Measurements from ENCODE around the gene TMEM51. TPM values are rescaled to one million over a fixed set of nuclear protein-coding genes. Genes with fewer than 3 reads are reported as not detected.

Gene TMEM51
- total RNA-seq, 1 donor from 2014 or later: not detected

- DNase-seq (ENCODE audit: low spot score in 2 of 2): no peak
- Histone ChIP-seq H3K4me1 (peaks cover 29 to 45% of the 10 kb centered on the region in 2 donors), H3K4me3 (no peak overlapping the region), H3K9me3 (no peaks in the 10 kb centered on the region), H3K36me3 (peaks cover 0 to 1% of the 10 kb centered on the region in 2 donors), H3K27me3 (no peaks in the 10 kb centered on the region), H3K27ac (peak overlapping the region; percentile 60 to 71)
- intact Hi-C loops (cut with DNase I): no loop called here
- no peak for TF ChIP-seq CTCF (IDR thresholded peaks at IDR 0.05)
These were observed 61.0 kb downstream of the TMEM51 start for GRCh38 chr1:15214527-15214926.

GRCh38 chr1:15215116-15215515, 61.6 kb downstream of the TMEM51 start:
- H3K27me3 ChIP-seq: no peaks in the 10 kb centered on the region
- H3K27ac ChIP-seq: peak overlapping the region; percentile 60 to 71
- no peak overlapping the region for H3K4me3 ChIP-seq
- intact Hi-C loops (cut with DNase I): no loop called here
- peaks cover 23 to 40% of the 10 kb centered on the region in 2 donors for H3K4me1 ChIP-seq
- DNase-seq (ENCODE audit: low spot score in 2 of 2): no peak
- H3K36me3 ChIP-seq: peaks cover 0 to 3% of the 10 kb centered on the region in 2 donors
- TF ChIP-seq CTCF (IDR thresholded peaks at IDR 0.05): no peak
- H3K9me3 ChIP-seq: no peaks in the 10 kb centered on the region

- Histone ChIP-seq H3K4me3 (no peak overlapping the region), H3K27ac (no peak overlapping the region), H3K27me3 (no peaks in the 10 kb centered on the region), H3K4me1 (peaks cover 14 to 19% of the 10 kb centered on the region in 2 donors), H3K9me3 (no peaks in the 10 kb centered on the region), H3K36me3 (peaks cover 0 to 3% of the 10 kb centered on the region in 2 donors)
- DNase-seq (ENCODE audit: low spot score in 2 of 2): no peak
- intact Hi-C loops (cut with DNase I): no loop called here
- no peak for TF ChIP-seq CTCF (IDR thresholded peaks at IDR 0.05)
These were observed 64.1 kb downstream of the TMEM51 start for GRCh38 chr1:15217654-15218053.

- Histone ChIP-seq H3K36me3 (peaks cover 0 to 3% of the 10 kb centered on the region in 2 donors), H3K4me1 (peaks cover 10 to 11% of the 10 kb centered on the region in 2 donors), H3K27ac (no peak overlapping the region), H3K4me3 (no peak overlapping the region), H3K9me3 (no peaks in the 10 kb centered on the region), H3K27me3 (no peaks in the 10 kb centered on the region)
- no peak for DNase-seq (ENCODE audit: low spot score in 2 of 2)
- TF ChIP-seq CTCF (IDR thresholded peaks at IDR 0.05): no peak
- intact Hi-C loops (cut with DNase I): no loop called here
These were observed 65.0 kb downstream of the TMEM51 start for GRCh38 chr1:15218287-15219279.

- intact Hi-C loops (cut with DNase I): no loop called here
These were observed 65.9 kb downstream of the TMEM51 start for GRCh38 chr1:15219280-15220023.

More at GRCh38 chr1:15219280-15220023, 65.9 kb downstream of the TMEM51 start:
- H3K4me3 ChIP-seq: no peak overlapping the region
- TF ChIP-seq CTCF (IDR thresholded peaks at IDR 0.05): no peak
- no peak overlapping the region for H3K27ac ChIP-seq
- DNase-seq (ENCODE audit: low spot score in 2 of 2): no peak
- peaks cover 2 to 4% of the 10 kb centered on the region in 2 donors for H3K4me1 ChIP-seq
- no peaks in the 10 kb centered on the region for H3K9me3 ChIP-seq
- H3K36me3 ChIP-seq: peaks cover 0 to 3% of the 10 kb centered on the region in 2 donors
- H3K27me3 ChIP-seq: no peaks in the 10 kb centered on the region
